ENCODE data around the gene EHD2. TPM values are rescaled to one million over a fixed set of nuclear protein-coding genes. Genes with fewer than 3 reads are reported as not detected.

The EHD2 gene
- total RNA-seq, 2 donors from 2014 or later = 41.2 to 66.3 TPM

GRCh38 chr19:47778954-47779351 lies 65.7 kb downstream of the EHD2 start:
- Histone ChIP-seq H3K9me3 (no peaks in the 10 kb centered on the region), H3K27ac (peak overlapping the region; percentile 92 to 96 (median 94)), H3K4me1 (peaks cover 51% of the 10 kb centered on the region), H3K36me3 (replicated peaks in 1 of 2; ENCODE audit: insufficient read depth in 1 of 2, low read depth in 2 of 2) (no peaks in the 10 kb centered on the region), H3K27me3 (no peaks in the 10 kb centered on the region), H3K4me3 (peak overlapping the region; percentile 77 to 96)
- DNase-seq (peak in 2 of 4 donors; percentile 20 to 49), ATAC-seq (no peak)
- TF ChIP-seq POLR2A (IDR thresholded peaks at IDR 0.05) (no peak), CTCF (IDR thresholded peaks at IDR 0.05) (no peak)
- intact Hi-C loops (cut with DNase I) = no loop called here
- WGBS, 2 donors = 0 to 1% methylated on average over 1 to 20 of the region's 20 CpGs

- Histone ChIP-seq H3K4me3 (peak overlapping the region in 1 of 2 donors; percentile 96), H3K27ac (peak overlapping the region; percentile 92 to 96 (median 94)), H3K27me3 (no peaks in the 10 kb centered on the region), H3K36me3 (replicated peaks in 1 of 2; ENCODE audit: insufficient read depth in 1 of 2, low read depth in 2 of 2) (peaks cover 0 to 3% of the 10 kb centered on the region in 2 donors), H3K9me3 (no peaks in the 10 kb centered on the region), H3K4me1 (peaks cover 51% of the 10 kb centered on the region)
- intact Hi-C loops (cut with DNase I) = no loop called here
- DNase-seq (peak; percentile 43 to 68 (median 63)), ATAC-seq (no peak)
- 38 to 40% methylated on average over 21 to 24 of the region's 24 CpGs for WGBS, 2 donors
- TF ChIP-seq POLR2A (IDR thresholded peaks at IDR 0.05) (no peak), CTCF (IDR thresholded peaks at IDR 0.05) (no peak)
Measured at GRCh38 chr19:47779524-47780214, 66.4 kb downstream of the EHD2 start.

GRCh38 chr19:47780215-47780551 lies 67.0 kb downstream of the EHD2 start:
- H3K36me3 ChIP-seq (replicated peaks in 1 of 2; ENCODE audit: insufficient read depth in 1 of 2, low read depth in 2 of 2) = peaks cover 0 to 3% of the 10 kb centered on the region in 2 donors
- 85 to 95% methylated on average over 9 of the region's 9 CpGs for WGBS, 2 donors
- H3K27me3 ChIP-seq = no peaks in the 10 kb centered on the region
- peak overlapping the region in 3 of 4 donors; percentile 93 to 96 (median 95) for H3K27ac ChIP-seq
- TF ChIP-seq CTCF (IDR thresholded peaks at IDR 0.05) (no peak), POLR2A (IDR thresholded peaks at IDR 0.05) (no peak)
- H3K4me1 ChIP-seq = peaks cover 51% of the 10 kb centered on the region
- H3K4me3 ChIP-seq = no peak overlapping the region
- intact Hi-C loops (cut with DNase I) = no loop called here
- DNase-seq (no peak), ATAC-seq (no peak)
- no peaks in the 10 kb centered on the region for H3K9me3 ChIP-seq

- TF ChIP-seq CTCF (IDR thresholded peaks at IDR 0.05) (no peak), POLR2A (IDR thresholded peaks at IDR 0.05) (no peak)
- Histone ChIP-seq H3K9me3 (no peaks in the 10 kb centered on the region), H3K36me3 (replicated peaks in 1 of 2; ENCODE audit: insufficient read depth in 1 of 2, low read depth in 2 of 2) (peaks cover 0 to 3% of the 10 kb centered on the region in 2 donors), H3K27ac (peak overlapping the region in 1 of 4 donors; percentile 11), H3K4me1 (peaks cover 49% of the 10 kb centered on the region), H3K4me3 (no peak overlapping the region), H3K27me3 (no peaks in the 10 kb centered on the region)
- intact Hi-C loops (cut with DNase I) = no loop called here
- DNase-seq (peak in 3 of 4 donors; percentile 51 to 64 (median 64)), ATAC-seq (no peak)
- 44 to 63% methylated on average over 7 to 9 of the region's 9 CpGs for WGBS, 2 donors
Measured at GRCh38 chr19:47781590-47782262, 68.5 kb downstream of the EHD2 start.
